ENCODE results near the gene ENTPD1. TPM values are rescaled to one million over a fixed set of nuclear protein-coding genes. Genes with fewer than 3 reads are reported as not detected.
A peak's percentile ranks its signal among the peaks of the same experiment; 100 is the strongest.

Gene ENTPD1
- total and polyA plus RNA-seq, 10 of the 15 experiments (the other 5 are each of a cell fraction or from before 2014, with no cell fraction given): 110 to 413 (median 161) TPM

GRCh38 chr10:95831515-95831914, 75.6 kb downstream of the ENTPD1 start:
- H3K4me3 ChIP-seq: peak overlapping the region; percentile 4; the same call in 1 of the 2 replicates
- RAD21 ChIA-PET (ENCODE audit: unreplicated experiment): interaction anchor here (1.9 to 17.3 kb wide), 8 partner anchors 9 to 137 kb away, joined by 4 to 374 read pairs (median 64); partner anchors contain the start of genes ENTPD1 and TCTN3
- POLR2A ChIA-PET: interaction anchor here (1.3 to 18.0 kb wide), 10 partner anchors 9 to 456 kb away, joined by 4 to 451 read pairs (median 11); partner anchors contain the start of genes ENTPD1 and TCTN3
- ATAC-seq: peak; percentile 5
- peak overlapping the region; percentile 98 for H3K27ac ChIP-seq (ENCODE audit: control insufficient read depth, insufficient read depth)
- TF ChIP-seq CREB1 (IDR thresholded peaks at IDR 0.05; ENCODE audit: low read depth) (no peak), TCF3 (IDR thresholded peaks at IDR 0.05; ENCODE audit: borderline replicate concordance, insufficient read depth, low read depth, low read length) (no peak), POLR2AphosphoS5 (IDR thresholded peaks at IDR 0.05; ENCODE audit: low read length) (no peak), SRF (IDR thresholded peaks at IDR 0.05; ENCODE audit: low read depth in 2 of 2, low read length in 2 of 2) (peak in 1 of 2 experiments; percentile 42; a peak in 1 of 4 replicates), IRF4 (IDR thresholded peaks at IDR 0.05; ENCODE audit: low read depth, low read length) (no peak), ZNF687 (IDR thresholded peaks at IDR 0.05) (peak; percentile 18), SMAD5 (IDR thresholded peaks at IDR 0.05; ENCODE audit: low read depth) (peak; percentile 25; the same call in 1 of the 2 replicates)
- TF ChIP-seq, protein P1, sequence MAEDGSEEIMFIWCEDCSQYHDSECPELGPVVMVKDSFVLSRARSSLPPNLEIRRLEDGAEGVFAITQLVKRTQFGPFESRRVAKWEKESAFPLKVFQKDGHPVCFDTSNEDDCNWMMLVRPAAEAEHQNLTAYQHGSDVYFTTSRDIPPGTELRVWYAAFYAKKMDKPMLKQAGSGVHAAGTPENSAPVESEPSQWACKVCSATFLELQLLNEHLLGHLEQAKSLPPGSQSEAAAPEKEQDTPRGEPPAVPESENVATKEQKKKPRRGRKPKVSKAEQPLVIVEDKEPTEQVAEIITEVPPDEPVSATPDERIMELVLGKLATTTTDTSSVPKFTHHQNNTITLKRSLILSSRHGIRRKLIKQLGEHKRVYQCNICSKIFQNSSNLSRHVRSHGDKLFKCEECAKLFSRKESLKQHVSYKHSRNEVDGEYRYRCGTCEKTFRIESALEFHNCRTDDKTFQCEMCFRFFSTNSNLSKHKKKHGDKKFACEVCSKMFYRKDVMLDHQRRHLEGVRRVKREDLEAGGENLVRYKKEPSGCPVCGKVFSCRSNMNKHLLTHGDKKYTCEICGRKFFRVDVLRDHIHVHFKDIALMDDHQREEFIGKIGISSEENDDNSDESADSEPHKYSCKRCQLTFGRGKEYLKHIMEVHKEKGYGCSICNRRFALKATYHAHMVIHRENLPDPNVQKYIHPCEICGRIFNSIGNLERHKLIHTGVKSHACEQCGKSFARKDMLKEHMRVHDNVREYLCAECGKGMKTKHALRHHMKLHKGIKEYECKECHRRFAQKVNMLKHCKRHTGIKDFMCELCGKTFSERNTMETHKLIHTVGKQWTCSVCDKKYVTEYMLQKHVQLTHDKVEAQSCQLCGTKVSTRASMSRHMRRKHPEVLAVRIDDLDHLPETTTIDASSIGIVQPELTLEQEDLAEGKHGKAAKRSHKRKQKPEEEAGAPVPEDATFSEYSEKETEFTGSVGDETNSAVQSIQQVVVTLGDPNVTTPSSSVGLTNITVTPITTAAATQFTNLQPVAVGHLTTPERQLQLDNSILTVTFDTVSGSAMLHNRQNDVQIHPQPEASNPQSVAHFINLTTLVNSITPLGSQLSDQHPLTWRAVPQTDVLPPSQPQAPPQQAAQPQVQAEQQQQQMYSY (CRISPR knock-in tag; IDR thresholded peaks at IDR 0.05): peak; percentile 65; the same call in 1 of the 2 replicates
- TF ChIP-seq, protein P2, sequence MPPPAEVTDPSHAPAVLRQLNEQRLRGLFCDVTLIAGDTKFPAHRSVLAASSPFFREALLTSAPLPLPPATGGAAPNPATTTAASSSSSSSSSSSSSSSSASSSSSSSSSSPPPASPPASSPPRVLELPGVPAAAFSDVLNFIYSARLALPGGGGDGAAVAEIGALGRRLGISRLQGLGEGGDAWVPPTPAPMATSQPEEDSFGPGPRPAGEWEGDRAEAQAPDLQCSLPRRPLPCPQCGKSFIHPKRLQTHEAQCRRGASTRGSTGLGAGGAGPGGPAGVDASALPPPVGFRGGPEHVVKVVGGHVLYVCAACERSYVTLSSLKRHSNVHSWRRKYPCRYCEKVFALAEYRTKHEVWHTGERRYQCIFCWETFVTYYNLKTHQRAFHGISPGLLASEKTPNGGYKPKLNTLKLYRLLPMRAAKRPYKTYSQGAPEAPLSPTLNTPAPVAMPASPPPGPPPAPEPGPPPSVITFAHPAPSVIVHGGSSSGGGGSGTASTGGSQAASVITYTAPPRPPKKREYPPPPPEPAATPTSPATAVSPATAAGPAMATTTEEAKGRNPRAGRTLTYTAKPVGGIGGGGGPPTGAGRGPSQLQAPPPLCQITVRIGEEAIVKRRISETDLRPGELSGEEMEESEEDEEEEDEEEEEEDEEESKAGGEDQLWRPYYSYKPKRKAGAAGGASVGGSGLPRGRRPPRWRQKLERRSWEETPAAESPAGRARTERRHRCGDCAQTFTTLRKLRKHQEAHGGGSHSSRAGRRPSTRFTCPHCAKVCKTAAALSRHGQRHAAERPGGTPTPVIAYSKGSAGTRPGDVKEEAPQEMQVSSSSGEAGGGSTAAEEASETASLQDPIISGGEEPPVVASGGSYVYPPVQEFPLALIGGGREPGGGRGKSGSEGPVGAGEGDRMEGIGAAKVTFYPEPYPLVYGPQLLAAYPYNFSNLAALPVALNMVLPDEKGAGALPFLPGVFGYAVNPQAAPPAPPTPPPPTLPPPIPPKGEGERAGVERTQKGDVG (CRISPR knock-in tag; IDR thresholded peaks at IDR 0.05): peak; percentile 66
- TF ChIP-seq, protein P3, sequence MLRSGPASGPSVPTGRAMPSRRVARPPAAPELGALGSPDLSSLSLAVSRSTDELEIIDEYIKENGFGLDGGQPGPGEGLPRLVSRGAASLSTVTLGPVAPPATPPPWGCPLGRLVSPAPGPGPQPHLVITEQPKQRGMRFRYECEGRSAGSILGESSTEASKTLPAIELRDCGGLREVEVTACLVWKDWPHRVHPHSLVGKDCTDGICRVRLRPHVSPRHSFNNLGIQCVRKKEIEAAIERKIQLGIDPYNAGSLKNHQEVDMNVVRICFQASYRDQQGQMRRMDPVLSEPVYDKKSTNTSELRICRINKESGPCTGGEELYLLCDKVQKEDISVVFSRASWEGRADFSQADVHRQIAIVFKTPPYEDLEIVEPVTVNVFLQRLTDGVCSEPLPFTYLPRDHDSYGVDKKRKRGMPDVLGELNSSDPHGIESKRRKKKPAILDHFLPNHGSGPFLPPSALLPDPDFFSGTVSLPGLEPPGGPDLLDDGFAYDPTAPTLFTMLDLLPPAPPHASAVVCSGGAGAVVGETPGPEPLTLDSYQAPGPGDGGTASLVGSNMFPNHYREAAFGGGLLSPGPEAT (IDR thresholded peaks at IDR 0.05; ENCODE audit: low read depth): no peak
- H4K20me1 ChIP-seq (ENCODE audit: control insufficient read depth, insufficient read depth): no peaks in the 10 kb centered on the region
- no peak for FAIRE-seq
- peaks cover 4% of the 10 kb centered on the region; the same call in 2 of the 3 replicates for H3K9me3 ChIP-seq (replicated peaks; ENCODE audit: control insufficient read depth, insufficient read depth, low read length)
- H3K4me2 ChIP-seq (ENCODE audit: control insufficient read depth, insufficient read depth): peak overlapping the region; percentile 82
- BruUV-seq (replicated peaks): no TSS peak
- DNase-seq (ENCODE audit: low read depth, low spot score): no peak
- intact Hi-C loops (cut with micrococcal nuclease; ENCODE audit: unreplicated experiment): loop anchor here (5.0 kb wide), 1 partner anchor 534 kb away; no protein-coding TSS in a partner anchor
- H3K4me1 ChIP-seq (ENCODE audit: control insufficient read depth, insufficient read depth, low read length): peaks cover 62% of the 10 kb centered on the region
- peaks cover 1 to 14% of the 10 kb centered on the region in 2 experiments; a peak in 3 of 4 replicates for H3K36me3 ChIP-seq (ENCODE audit: control insufficient read depth in 2 of 2, insufficient read depth in 2 of 2, low read length in 1 of 2)
- H3K9ac ChIP-seq (ENCODE audit: control insufficient read depth, insufficient read depth, low read length): peak overlapping the region; percentile 79
- in situ Hi-C loops (cut with MboI): loop anchor here (5.0 to 10.0 kb wide), 2 partner anchors 39 to 67 kb away; no protein-coding TSS in a partner anchor
- SMC1A ChIA-PET (ENCODE audit: uncharacterized antibody, unreplicated experiment): interaction anchor here (0.8 to 25.1 kb wide), 9 partner anchors 9 to 137 kb away, joined by 3 to 795 read pairs (median 42); partner anchors contain the start of genes ENTPD1 and TCTN3
- H3K27me3 ChIP-seq (replicated peaks in 1 of 2; ENCODE audit: control insufficient read depth in 2 of 2, insufficient read depth in 2 of 2, low read length in 1 of 2): no peaks in the 10 kb centered on the region
- CTCF ChIA-PET: interaction anchor here (1.7 to 13.6 kb wide), 8 partner anchors 9 to 74 kb away, joined by 5 to 187 read pairs (median 17); partner anchors contain the start of gene ENTPD1
- H2AFZ ChIP-seq (ENCODE audit: control insufficient read depth, low read depth, low read length): no peak overlapping the region
- H3K79me2 ChIP-seq (ENCODE audit: control insufficient read depth, insufficient read depth, low read length): peaks cover 68% of the 10 kb centered on the region
